Measurements from ENCODE around the gene RAP2C.

RAP2C gene

GRCh38 chrX:132219343-132219768 lies at the start of gene RAP2C:
TSS of gene RAP2C (minus strand) at chrX:132219447. CDS start at chrX:132217268, 2,179 bp downstream.
- DNase-seq (ENCODE audit: low read depth): no peak

DNA sequence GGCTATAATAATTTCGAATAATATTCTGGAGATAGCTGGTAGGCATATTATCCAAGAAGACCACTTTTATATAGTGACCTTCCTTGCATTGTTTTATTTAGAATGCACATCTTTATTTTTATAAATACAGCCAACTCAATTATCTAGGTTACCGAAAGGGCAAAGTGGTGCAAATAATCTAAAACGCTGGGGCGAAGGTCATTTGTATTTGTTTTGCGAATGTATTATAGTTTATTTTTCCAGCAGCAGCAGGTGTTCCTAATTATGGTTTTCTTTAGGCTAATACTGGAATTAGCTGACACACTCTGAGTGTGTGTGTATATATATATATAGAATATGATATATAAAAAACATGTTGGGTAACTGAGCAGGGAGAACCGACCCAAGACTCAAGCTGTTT lies 48.1 kb upstream of the RAP2C start:
- no peak for DNase-seq (ENCODE audit: low read depth)

DNA sequence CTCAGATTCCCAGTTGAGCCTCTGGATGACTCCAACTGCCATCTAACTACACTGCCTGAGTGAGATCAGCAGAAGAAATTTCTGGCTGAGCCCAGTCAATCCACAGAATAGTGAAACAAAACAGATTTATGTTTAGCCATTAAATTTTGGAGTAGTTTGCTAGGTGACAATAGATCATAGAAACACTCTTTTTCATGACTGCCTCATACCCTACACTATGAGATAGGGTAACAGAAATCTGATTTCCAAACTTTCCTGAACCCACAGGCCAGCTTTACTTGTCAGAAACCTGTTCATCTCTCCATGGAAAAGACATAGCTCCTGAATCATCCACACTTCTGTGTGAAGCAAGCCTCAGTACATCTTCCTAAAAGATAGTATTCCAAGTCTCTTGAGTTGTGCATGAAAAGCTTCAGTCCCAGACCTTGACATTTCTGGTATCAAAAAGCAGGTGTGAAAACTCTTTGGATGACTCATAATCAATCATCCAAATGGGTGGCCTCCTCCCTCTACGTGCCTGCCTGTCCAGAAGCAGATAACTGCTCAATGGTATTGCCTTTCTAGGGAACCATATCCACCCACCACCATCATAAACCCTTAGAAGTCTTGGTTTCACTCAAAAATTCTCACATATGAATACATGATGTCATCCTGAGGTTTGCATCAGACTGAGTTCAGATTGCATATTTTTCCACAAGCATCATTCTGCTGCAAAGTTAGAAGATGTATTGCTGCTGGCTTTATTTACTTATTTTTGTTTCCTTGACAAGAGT lies 47.5 kb upstream of the RAP2C start:
- no peak for DNase-seq (ENCODE audit: low read depth)

DNA sequence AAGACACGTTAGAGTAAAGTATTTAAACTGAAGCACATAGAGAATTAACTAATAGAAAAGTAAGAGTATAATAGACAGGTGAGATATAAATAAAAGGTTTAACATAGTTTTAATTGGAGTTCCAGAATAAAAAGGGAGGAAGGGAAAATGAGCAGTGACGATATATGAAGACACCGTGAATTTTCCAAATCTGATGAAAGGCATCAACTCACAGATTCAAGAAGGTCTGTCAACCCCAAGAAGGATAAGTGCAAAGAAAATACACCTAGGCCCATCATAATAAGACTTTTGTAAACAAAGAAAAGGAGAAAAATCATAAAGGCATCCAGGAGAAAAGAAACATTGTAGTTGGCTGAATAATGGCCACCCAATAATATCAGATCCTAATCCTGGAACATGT lies 43.9 kb upstream of the RAP2C start:
- DNase-seq (ENCODE audit: low read depth): no peak

GRCh38 chrX:132258509-132258908 lies 39.3 kb upstream of the RAP2C start:
- DNase-seq (ENCODE audit: low read depth): no peak

DNA sequence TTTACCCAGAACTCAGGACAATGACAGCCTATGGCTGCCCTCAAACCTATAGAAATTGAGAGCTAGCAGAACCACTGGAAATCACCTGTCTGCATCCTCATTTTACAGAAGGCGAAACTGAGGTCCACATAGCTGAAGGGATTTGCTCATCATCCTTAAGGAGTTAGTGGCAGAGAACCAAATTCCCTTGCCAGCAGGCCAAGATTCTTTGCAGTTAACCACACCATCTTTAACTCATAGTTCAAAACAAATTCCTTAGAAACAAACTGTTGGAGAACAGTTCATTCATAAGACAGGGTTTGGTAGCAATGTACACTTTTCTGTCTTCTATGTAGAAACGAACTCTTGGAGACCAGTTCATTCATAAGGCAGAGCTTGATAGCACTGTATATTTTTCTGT lies 37.9 kb upstream of the RAP2C start:
- no peak for DNase-seq (ENCODE audit: low read depth)

GRCh38 chrX:132236121-132236520 lies 16.9 kb upstream of the RAP2C start:
- DNase-seq (ENCODE audit: low read depth): no peak

DNA sequence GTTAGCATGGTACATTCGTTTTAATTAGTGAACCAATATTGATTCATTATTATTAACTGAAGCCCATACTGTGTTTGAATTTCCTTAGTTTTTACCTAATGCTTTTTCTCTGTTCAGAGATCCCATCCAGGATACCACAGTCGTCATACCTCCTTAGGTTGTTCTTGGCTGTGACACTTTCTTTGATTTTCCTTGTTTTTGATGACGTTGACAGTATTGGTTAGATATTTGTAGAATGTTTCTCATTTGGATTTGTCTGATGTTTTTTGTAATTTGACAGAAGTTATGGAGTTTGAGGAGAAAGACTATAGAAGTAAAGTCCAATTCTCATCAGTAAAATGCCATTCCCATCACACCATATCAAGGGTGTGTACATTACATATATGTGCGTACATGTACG lies 16.2 kb upstream of the RAP2C start:
- no peak for DNase-seq (ENCODE audit: low read depth)

- no peak for DNase-seq (ENCODE audit: low read depth)
These were observed 12.3 kb upstream of the RAP2C start for GRCh38 chrX:132231587-132231986.

DNA sequence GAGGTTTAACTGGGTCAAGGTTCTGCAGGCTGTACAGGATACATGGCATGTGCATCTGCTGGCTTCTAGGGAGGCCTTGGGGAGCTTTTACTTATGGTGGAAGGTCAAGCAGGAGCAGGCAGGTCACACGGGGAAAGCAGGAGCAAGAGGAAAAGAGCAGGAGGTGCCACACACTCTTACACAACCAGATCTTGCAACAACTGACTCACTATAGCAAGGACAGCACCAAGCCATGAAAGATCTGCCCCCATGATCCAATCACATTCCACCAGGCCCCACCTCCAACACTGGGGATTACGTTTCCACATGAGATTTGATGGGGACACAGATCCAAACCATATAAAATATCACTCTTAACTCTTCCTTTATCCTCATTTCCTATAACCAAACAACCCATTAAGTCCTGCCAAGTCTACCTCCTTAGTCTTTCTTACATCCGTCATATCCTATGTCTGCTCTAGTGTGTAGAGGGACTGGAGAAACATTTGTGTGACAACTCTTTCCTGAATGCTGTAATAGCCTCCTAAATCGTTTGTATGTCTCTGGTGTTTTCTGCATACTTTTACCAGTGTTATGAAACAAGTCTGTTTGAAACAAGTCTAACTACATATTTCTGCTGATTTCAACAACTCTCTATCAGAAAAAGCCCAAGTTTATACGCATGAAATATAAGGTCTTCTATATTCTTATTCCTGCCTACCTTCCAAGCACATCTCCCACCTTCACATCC lies 8.3 kb upstream of the RAP2C start:
- no peak for DNase-seq (ENCODE audit: low read depth)

DNA sequence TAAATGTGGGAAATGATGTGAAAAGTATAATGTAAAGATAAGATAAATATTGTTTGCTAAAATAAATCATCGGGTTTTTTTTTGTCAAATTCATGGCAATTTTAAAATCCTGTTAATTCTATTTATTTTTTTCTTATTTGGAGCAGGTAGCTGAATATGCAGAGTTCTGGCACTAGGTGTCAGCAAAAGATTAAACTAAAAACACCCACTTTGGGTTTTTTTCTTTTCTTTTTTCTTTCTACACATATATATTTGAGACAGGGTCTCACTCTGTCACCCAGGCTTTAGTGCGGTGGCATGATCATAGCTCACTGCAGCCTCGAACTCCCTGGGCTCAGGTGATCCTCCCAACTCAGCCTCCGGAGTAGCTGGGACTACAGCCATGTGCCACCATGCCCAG lies 6.9 kb upstream of the RAP2C start:
- no peak for DNase-seq (ENCODE audit: low read depth)

DNA sequence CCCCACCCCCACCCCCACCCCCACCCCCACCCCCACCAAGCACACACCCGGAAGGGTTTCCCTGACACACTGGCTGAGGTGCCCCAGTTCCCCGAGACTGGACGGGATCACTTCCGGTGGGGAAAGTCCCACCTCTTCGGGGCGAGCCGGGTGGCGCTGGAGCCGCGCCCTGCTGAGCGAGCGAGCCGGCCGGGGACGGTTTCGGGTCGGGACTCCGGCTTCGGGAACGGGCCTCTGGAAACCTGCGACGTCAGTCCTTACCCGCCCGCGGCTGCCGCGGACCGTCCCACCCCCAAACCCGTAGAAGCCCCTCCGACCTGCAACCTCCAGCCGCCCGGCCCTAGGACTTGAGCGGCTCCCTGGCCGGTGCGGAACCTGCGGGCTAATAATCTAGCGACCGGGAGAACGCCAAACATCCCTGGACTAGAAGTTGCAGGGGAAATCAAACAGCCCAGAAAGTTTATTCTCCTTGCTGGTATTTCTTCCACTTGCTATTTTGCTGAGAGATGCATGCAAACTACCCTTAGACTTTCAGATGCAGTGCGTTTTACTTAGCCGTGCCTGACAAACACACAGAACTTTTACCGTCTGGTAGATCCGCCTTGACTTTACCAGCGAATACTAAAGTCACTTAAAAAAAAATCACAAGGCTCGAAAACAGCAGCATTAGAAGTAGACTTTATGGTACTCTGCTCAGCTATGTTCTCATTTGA lies 991 bp downstream of the RAP2C start:
- peak; percentile 58 for DNase-seq (ENCODE audit: low read depth)

DNA sequence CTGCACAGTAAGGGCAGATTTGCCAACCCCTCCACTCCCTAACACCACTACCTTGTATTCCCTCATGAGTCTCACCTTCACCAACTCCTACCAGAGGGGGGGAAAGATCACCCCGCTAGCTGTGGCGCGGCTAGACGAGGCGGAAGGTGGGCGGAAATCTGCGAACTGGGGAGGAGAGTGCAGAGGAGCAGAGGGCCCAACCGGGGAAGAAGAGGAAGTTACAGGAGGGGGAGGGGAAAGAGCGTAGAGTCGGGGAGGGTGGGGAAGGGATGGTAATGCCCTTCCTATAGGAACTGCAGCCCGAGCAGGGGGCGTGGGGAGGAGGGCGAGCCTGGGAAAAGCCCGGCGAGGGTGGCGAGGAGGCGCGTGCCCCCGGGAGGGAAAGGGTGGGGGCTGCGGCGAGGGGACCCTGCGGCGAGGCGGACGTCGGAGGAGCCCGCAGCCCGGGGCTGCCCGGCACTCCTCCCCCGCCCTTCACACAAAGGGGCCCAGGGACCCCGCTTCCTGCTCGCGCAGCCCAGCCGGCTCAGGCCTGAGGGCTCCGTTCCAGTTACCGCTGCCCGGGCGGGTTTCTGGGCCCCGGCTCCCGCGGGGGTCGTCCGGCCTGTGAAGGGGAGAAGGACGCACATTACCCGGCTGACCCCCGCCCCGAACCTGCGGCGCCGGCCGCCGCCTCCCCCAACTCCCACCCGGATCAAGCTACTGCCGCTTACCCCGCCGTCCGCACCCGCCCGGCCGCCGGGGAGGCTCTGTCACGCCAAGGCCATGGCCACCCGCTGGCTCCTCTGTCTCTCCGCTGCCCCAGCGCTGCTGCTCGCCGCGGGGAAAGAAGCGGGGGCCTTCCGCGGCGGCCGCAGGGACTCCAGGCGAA lies 1.8 kb downstream of the RAP2C start:
- no peak for DNase-seq (ENCODE audit: low read depth)

DNA sequence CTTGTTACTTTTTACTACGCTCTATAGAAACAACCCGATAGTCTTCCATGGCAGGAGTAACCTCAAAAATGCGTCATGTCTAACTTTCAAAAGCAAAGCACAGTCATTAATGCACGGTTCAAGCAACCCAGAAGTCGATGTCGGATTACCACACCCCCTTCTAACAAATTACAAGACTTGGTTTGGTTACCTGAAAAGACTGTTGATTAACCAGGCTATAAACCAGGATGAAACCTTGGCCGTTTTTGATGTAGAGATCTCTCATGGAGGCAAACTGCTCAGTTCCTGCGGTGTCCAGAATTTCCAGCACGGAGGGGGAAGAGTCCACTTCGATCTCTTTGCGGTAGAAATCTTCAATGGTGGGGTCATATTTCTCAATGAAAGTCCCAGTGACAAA lies 2.4 kb downstream of the RAP2C start:
- no peak for DNase-seq (ENCODE audit: low read depth)

DNA sequence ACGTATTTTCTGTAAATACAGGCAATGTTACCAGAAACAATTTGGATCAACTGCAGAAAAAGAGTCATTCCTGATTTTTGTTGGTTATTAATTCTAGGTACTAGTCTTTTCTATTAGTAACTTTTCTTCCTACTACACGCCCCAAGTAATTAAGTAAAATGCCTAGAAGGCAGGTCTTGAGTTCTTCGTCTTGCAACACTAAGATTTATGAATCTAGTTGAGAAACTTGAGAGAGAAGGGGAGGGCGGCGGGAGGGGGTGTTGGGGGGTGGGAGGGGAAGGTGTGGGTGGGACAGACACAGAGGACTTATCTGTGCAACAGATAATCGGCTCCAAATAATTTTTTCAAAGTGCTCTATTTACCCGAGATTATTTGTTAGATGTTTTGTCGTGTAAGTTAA lies 3.0 kb downstream of the RAP2C start:
- no peak for DNase-seq (ENCODE audit: low read depth)

DNA sequence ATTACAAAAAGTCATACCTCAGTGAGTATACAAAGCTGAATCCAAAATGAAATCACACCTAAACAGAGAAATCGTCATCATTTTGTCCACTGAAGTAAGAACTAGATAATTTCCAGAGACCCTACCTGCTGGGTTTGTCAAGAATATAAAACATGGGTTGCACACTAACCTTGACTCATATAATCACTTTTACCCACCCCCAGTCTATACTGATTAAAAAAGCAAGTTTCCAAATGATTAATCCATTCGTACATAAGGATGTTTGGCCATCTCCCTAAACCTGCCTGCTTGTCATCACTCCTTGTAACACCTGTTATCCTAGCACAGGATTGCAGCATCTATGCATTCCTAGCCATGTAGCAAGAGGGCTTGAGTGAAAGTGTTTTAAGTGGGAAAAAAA lies 4.7 kb downstream of the RAP2C start:
- DNase-seq (ENCODE audit: low read depth): no peak

DNA sequence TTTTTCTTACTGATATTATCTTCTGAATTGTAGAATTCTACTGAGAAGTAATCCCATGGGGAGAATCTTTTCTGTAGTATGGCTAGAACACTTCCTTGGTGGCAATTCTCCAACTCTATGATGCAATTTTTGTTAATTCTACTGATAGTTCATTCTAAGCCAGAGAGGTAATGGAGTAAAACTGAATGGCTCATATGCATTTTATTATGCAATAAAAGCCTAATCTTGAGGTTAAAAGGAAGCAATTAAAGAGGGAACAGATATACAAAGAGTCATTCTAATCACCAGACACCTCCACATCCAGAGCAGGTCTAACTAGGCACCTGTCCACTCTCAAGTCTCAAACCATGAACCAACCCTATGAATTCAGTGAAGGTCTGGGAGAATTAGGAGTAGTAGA lies 9.7 kb downstream of the RAP2C start:
- no peak for DNase-seq (ENCODE audit: low read depth)

DNA sequence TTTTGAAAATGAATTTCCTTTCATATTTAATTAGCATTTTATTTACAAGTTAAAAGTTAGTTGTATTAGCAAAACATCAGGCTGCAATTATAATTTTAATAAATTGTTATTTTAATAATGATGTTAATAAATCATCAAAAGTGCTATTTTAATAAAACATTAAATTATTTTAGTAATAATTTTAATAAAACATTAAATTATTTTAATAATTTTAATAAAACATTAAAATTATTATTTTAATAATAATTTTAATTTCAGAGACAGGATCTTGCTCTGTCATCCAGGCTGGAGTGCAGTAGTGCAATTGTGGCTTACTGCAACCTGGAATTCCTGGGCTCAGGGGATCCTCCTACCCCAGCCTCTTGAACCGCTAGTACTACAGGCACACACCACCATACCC lies 10.8 kb downstream of the RAP2C start:
- no peak for DNase-seq (ENCODE audit: low read depth)

- no peak for DNase-seq (ENCODE audit: low read depth)
These were observed 11.3 kb downstream of the RAP2C start for GRCh38 chrX:132207996-132208395.

DNA sequence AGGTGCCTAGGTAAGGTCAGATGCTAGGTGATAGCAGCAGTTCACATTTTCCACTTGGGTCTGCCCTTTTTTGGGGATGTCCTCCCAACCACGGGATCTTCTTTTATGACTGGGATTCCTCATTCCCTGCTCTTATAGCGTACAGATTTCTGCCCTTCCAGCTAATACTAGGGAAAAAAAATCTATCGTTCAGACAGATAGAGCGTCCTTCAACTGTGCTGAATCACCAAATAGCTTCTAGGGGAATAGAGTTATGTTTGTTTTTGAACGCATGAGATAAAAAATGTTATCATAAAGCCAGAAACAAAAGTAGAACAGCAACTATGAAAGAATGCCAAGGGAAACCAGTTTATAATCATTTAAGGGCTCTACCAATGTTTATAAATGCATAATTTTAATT lies 13.0 kb downstream of the RAP2C start:
- no peak for DNase-seq (ENCODE audit: low read depth)

DNA sequence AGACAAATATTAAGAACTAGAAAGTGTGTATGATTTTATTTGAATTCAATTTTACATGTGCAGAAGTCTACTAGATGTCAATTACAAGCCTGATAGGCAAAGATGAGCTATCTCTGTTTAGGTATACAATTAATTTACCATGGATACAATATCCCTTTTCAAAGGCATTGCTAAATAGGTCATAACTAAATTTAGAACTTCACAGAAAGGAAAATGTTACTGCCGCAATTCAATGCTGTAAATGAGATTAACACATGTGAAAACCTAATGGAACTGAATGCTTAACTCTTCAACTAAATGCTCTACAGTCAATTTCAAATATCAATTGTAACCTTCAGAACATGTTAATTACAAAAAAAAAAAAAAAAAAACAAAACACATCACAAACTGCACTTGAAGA lies 14.6 kb downstream of the RAP2C start:
- no peak for DNase-seq (ENCODE audit: low read depth)

GRCh38 chrX:132200976-132201375 lies 18.3 kb downstream of the RAP2C start:
- DNase-seq (ENCODE audit: low read depth): no peak
